AG09319 (cell line): ENCODE data around the gene TNFAIP8L2.

Source experiments
- DNase-seq: peaks from one replicate; pipeline ENCODE4 v3.0.0-alpha.2; 2010; ENCODE audit warnings: low read depth; ENCODE audit errors: extremely low read depth
- TF ChIP-seq, protein P1 (sequence below): IDR thresholded peaks from 2 replicates; pipeline ENCODE4 v1.5.1; 2011; ENCODE audit warnings: low read depth, mild to moderate bottlenecking, inconsistent platforms, low read length, moderate library complexity

Gene TNFAIP8L2

GRCh38 chr1:151131701-151132334 lies 24.6 kb upstream of the TNFAIP8L2 start:
- DNase-seq: no peak
- TF ChIP-seq, protein P1, sequence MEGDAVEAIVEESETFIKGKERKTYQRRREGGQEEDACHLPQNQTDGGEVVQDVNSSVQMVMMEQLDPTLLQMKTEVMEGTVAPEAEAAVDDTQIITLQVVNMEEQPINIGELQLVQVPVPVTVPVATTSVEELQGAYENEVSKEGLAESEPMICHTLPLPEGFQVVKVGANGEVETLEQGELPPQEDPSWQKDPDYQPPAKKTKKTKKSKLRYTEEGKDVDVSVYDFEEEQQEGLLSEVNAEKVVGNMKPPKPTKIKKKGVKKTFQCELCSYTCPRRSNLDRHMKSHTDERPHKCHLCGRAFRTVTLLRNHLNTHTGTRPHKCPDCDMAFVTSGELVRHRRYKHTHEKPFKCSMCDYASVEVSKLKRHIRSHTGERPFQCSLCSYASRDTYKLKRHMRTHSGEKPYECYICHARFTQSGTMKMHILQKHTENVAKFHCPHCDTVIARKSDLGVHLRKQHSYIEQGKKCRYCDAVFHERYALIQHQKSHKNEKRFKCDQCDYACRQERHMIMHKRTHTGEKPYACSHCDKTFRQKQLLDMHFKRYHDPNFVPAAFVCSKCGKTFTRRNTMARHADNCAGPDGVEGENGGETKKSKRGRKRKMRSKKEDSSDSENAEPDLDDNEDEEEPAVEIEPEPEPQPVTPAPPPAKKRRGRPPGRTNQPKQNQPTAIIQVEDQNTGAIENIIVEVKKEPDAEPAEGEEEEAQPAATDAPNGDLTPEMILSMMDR: no peak

DNA sequence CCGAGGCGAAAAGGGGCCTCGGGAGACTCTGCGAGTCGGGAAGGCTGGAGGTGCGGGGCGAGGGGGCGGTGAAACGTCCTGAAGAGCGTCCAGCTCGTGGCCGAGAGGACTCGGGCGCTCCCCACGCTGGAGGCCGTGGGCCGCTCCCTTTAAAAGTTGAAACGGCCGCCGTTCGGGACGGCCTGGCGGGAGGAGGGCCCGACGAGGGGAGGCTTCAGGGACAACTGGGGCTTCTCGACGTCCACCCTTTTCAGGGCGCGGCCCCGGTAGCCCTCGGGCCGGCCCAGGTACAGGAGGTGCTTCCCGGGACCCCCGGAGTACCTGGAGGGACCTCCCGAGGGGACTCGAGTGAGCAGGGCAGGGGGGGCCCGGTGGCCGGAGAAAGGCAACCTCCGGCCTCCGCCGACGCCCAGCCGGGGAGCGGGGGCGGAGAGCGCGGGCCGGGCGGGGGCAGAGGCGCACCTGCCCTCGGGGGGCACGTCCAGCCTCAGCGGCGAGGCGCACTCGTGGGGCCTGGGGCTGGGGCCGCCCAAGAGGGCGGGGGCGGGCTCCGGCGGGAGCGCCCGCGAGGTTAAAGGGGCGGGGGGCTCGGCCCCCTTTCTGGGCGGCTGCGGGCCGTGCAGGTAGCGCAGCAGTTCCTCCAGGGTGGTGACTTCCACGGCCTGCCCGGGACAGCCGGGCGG lies 24.0 kb upstream of the TNFAIP8L2 start:
- no peak for DNase-seq
- TF ChIP-seq, protein P1: no peak

DNA sequence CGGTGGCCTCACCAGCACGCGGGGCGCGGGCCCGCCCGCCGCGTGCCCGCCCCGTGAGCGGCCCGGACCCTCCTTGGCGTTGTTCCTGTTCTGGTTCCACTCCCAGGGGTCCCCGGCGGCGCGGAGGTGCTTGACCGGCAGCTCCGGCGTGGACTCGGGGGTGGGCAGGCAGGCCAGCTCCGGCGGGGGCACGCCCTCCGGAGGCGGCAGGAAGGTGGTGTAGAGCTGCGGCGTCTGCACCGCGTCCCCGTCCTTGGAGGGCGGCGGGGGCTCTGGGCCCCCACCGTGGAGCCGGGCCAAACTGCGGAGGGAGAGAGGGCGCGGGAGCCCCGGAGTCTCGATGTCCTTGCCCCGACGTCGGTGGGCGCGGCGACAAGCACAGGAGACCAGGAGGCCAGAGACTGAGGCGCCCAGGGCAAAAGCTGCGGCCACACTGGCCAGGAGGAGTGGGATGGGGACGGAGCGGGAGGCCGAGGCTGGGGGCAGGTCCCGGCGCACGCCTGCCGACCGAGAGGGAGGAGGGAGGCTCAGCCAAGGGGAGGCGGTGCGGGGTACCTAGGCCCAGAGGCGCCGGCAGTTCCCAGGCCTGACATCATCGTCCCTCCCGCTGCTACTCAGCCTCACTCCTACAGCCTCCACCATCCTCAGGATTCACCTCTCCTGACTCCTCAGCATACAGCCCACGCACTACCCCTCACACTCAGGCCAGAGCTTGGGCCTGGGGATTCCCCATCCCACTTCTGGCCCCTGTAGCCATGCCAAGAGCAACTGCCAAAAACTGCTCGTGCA lies 23.2 kb upstream of the TNFAIP8L2 start:
- TF ChIP-seq, protein P1: no peak
- no peak for DNase-seq

DNA sequence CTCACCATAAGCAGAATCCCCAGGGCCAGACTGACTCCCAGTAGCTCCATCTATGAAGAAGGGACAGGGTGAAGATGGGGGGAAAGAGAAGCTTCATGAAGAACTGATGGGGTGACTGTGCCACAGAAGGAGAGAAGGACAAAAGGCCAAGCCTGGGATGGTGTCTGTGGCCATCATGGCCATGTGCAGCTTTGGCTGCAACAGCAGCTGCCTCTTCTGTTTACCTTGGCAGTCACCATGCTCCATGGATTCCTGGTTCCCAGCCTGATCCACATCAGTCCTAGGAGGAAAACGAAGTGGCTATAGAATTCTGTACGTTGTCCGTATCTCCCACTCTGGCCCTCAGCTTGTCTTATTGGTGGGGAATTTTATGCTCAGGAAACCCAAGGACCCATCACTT lies 22.1 kb upstream of the TNFAIP8L2 start:
- TF ChIP-seq, protein P1: no peak
- DNase-seq: no peak

DNA sequence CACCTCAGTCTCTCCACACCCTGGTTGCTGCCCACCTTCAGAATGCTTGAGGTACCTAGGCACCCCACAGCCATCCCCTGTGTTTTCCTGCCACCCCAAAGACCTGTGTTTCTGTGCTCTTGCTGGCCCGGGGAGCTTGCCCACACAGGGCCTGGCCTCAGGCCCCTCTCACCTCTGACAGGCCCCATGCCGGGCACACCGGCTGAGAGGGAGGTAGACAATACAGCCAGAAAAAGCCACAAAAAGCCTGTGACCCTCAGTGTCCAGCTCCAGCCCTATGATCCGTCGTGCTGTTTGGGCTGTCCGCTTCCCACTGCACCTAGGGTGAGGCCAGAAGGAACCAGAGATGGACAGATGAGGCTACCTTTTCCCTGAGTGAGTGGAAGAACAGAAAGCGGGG lies 21.5 kb upstream of the TNFAIP8L2 start:
- TF ChIP-seq, protein P1: no peak
- DNase-seq: no peak

GRCh38 chr1:151135433-151136385 lies 20.7 kb upstream of the TNFAIP8L2 start:
- TF ChIP-seq, protein P1: no peak
- DNase-seq: no peak
